GM12878 (cell line): ENCODE measurements around the gene TH. TPM values are rescaled to one million over a fixed set of nuclear protein-coding genes. Genes with fewer than 3 reads are reported as not detected.

ENCODE experiments used
- ATAC-seq: fragments of 200-7000 bp; cut with Tn5 transposase; 3 replicates; pipeline ENCODE4 v1.9.1; 2020; ENCODE audit warnings: mild to moderate bottlenecking, moderate library complexity
- BruUV-seq: library from RNA; stranded (reverse); fragments of 400-500 nt; replicated peaks from 2 replicates; lab custom pipeline; 2021; lab: Mats Ljungman, UMichigan
- CTCF ChIA-PET: fragments of 300-600 bp; sonication (Branson Sonifier 250); formaldehyde crosslinking; extraction: SDS; loops from one replicate; lab custom pipeline; 2021; ENCODE audit warnings: inconsistent platforms; lab: Yijun Ruan, JAX
- POLR2A ChIA-PET: fragments of 350-600 bp; formaldehyde crosslinking; extraction: SDS; loops from one replicate; lab custom pipeline; 2021; ENCODE audit warnings: inconsistent platforms; lab: Charles Lee
- RAD21 ChIA-PET: fragments of 300-600 bp; sonication (Branson Sonifier 250); formaldehyde crosslinking; loops from one replicate; lab custom pipeline; 2023; ENCODE audit warnings: antibody characterized with exemption; ENCODE audit not compliant: unreplicated experiment; lab: Charles Lee
- SMC1A ChIA-PET: fragments of 300-600 bp; sonication (Branson Sonifier 250); formaldehyde crosslinking; loops from one replicate; lab custom pipeline; 2023; ENCODE audit not compliant: unreplicated experiment, uncharacterized antibody; lab: Charles Lee
- DNase-seq: peaks from one replicate; pipeline ENCODE4 v3.0.0-alpha.2; 2011; ENCODE audit warnings: low read depth, low spot score
- FAIRE-seq: peaks from 3 replicates; lab custom pipeline; 2011; peaks lifted over from hg19 to GRCh38; lab: Jason Lieb, UNC
- H2AFZ ChIP-seq: 2 replicates; pipeline ENCODE4 v1.6.0; 2011; ENCODE audit warnings: low read depth, low read length, control low read depth; ENCODE audit not compliant: control insufficient read depth
- H3K27ac ChIP-seq: 2 replicates; pipeline ENCODE4 v1.5.1; 2011; ENCODE audit warnings: control low read depth; ENCODE audit not compliant: control insufficient read depth, insufficient read depth
- H3K27me3 ChIP-seq, 2 experiments: replicated peaks in 1 of 2; 2 replicates each; pipeline versions ENCODE4 v1.6.0 to v1.6.1; 2011; ENCODE audit warnings: low read length in 1 of 2; ENCODE audit not compliant: control insufficient read depth in 2 of 2, insufficient read depth in 2 of 2
- H3K36me3 ChIP-seq, 2 experiments: 2 replicates each; pipeline ENCODE4 v1.5.1; 2011; ENCODE audit warnings: low read length in 1 of 2; ENCODE audit not compliant: control insufficient read depth in 2 of 2, insufficient read depth in 2 of 2
- H3K4me1 ChIP-seq: 2 replicates; pipeline ENCODE4 v1.6.1; 2011; ENCODE audit warnings: mild to moderate bottlenecking, low read length, moderate library complexity, mixed read lengths; ENCODE audit not compliant: control insufficient read depth, insufficient read depth
- H3K4me2 ChIP-seq: 2 replicates; pipeline ENCODE4 v1.6.0; 2011; ENCODE audit warnings: control low read depth; ENCODE audit not compliant: control insufficient read depth, insufficient read depth
- H3K4me3 ChIP-seq: fragments of 200-600 bp; sonication (generic); 2 replicates; pipeline ENCODE4 v1.5.1; 2016
- H3K79me2 ChIP-seq: 2 replicates; pipeline ENCODE4 v1.6.0; 2011; ENCODE audit warnings: low read length; ENCODE audit not compliant: control insufficient read depth, insufficient read depth
- H3K9ac ChIP-seq: 2 replicates; pipeline ENCODE4 v1.8.0; 2011; ENCODE audit warnings: low read length, control low read depth, mixed read lengths; ENCODE audit not compliant: control insufficient read depth, insufficient read depth
- H3K9me3 ChIP-seq: replicated peaks from 3 replicates; pipeline ENCODE4 v1.5.1; 2011; ENCODE audit warnings: mild to moderate bottlenecking, low read length; ENCODE audit not compliant: control insufficient read depth, insufficient read depth
- H4K20me1 ChIP-seq: 2 replicates; pipeline ENCODE4 v1.6.0; 2011; ENCODE audit not compliant: control insufficient read depth, insufficient read depth
- ATF7 ChIP-seq: fragments of 450-650 bp; IDR thresholded peaks from 2 replicates; pipeline ENCODE4 v1.6.1; 2016; ENCODE audit warnings: low read depth, mild to moderate bottlenecking
- ESRRA ChIP-seq: IDR thresholded peaks from 2 replicates; pipeline ENCODE4 v1.6.1; 2012; ENCODE audit warnings: mild to moderate bottlenecking, low read length, improper control_type of control experiment
- STAT3 ChIP-seq: IDR thresholded peaks from 2 replicates; pipeline ENCODE4 v1.6.1; 2011; ENCODE audit warnings: low read depth, low read length, improper control_type of control experiment
- WGBS: methylation state at CpG from one replicate; pipeline ENCODE4 v1.1.6; 2016; ENCODE audit warnings: low lambda C conversion rate; ENCODE audit not compliant: insufficient replicate concordance, insufficient coverage; ENCODE audit errors: missing lambda C conversion rate; 5-methylcytosine and 5-hydroxymethylcytosine counted together
- in situ Hi-C: fragments of 300-500 bp; cut with MboI; formaldehyde crosslinking; loops from 9 replicates; pipeline ENCODE4 v1.14.3; 2018; ENCODE audit warnings: mixed read lengths
- intact Hi-C: fragments of 100-400 bp; cut with micrococcal nuclease; formaldehyde crosslinking; loops from one replicate; pipeline ENCODE4 v1.14.2; 2022; ENCODE audit not compliant: unreplicated experiment
- polyA plus RNA-seq, 11 experiments: library from polyadenylated mRNA; depleted of rRNA in 4 of 11; unstranded in 6 of 11; stranded (reverse) in 5 of 11; fragments of >200 nt; fragmentation: Nextera tagmentation in 4 of 11; fragmentation: Illumina TruSeq in 1 of 11; extraction: Ambion mirVana in 4 of 11; extraction: Trizol in 1 of 11; gene quantifications; 1 replicate in 1 of 11; 2 replicates in 10 of 11; pipeline versions ENCODE4 v1.2.1 to v1.2.3, GENCODE V29; 2011 to 2016; ENCODE audit warnings: inconsistent platforms in 2 of 11, missing spikeins in 2 of 11, low read depth in 1 of 11
- total RNA-seq, 4 experiments: library from RNA; depleted of rRNA in 3 of 4; stranded (reverse); fragments of >200 nt in 3 of 4; fragmentation: Illumina TruSeq in 1 of 4; extraction: Trizol in 1 of 4; gene quantifications; 2 replicates each; pipeline versions ENCODE4 v1.2.1 to v1.2.3, GENCODE V29; 2013 to 2021
- TF ChIP-seq, protein P1 (sequence below), 3 experiments: IDR thresholded peaks in 2 of 3; conservative IDR thresholded peaks in 1 of 3; 2 replicates each; pipeline ENCODE4 v1.5.1; 2011; ENCODE audit warnings: low read depth in 3 of 3, low read length in 3 of 3, mild to moderate bottlenecking in 3 of 3, control low read depth in 2 of 3, moderate library complexity in 2 of 3, inconsistent platforms in 1 of 3, mixed read lengths in 1 of 3; ENCODE audit not compliant: control insufficient read depth in 2 of 3, insufficient read depth in 1 of 3; ENCODE audit errors: extremely low read depth in 1 of 3
- TF ChIP-seq, protein P2 (sequence below): IDR thresholded peaks from 2 replicates; pipeline ENCODE4 v1.6.1; 2011; ENCODE audit warnings: borderline replicate concordance, low read depth, mild to moderate bottlenecking, moderate library complexity, low read length; ENCODE audit not compliant: insufficient read depth, poor library complexity, severe bottlenecking
- TF ChIP-seq, protein P3 (sequence below): fragments of 450-650 bp; formaldehyde crosslinking; IDR thresholded peaks from 2 replicates; pipeline ENCODE4 v1.4.0; 2022; ENCODE audit warnings: mild to moderate bottlenecking, moderate library complexity
- TF ChIP-seq, protein P4 (sequence below): fragments of 150-350 bp; IDR thresholded peaks from 2 replicates; pipeline ENCODE4 v1.6.1; 2016; ENCODE audit warnings: low read depth, low read length

TH gene
- total and polyA plus RNA-seq, 10 of the 15 experiments (the other 5 are each of a cell fraction or from before 2014, with no cell fraction given) = not detected

DNA sequence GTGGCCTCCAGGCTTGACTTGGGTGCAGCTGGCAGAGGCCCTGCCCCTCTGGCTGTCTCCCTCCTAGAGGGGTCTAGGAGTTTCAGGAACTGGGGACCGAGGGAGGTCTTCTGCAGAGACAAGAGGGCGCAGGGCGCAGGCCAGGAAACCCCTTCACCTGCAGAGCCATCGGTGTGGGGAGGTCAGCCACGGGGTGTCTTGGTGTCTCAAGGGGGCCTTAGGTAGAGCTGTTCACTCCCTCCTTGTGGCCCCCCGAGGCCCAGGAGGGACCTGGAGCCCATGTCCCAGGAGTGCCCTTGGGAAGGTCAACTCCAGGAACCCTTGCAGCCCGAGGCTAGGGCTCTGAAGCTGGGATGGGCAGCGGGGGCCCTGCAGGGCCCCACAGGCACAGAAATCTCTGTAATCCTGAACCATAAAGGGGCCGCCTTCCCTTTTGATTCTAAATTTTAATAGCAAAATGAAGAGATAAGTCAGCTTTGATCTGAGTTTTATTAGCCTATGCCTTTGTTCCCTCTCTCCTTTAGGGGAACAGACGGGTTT, 31.4 kb upstream of the TH start:
- no peaks in the 10 kb centered on the region; a peak in 1 of 4 replicates for H3K27me3 ChIP-seq
- intact Hi-C loops = no loop called here
- no TSS peak for BruUV-seq
- H3K4me3 ChIP-seq = no peak overlapping the region
- no peaks in the 10 kb centered on the region for H3K36me3 ChIP-seq
- H4K20me1 ChIP-seq = no peaks in the 10 kb centered on the region
- no peak overlapping the region for H2AFZ ChIP-seq
- no peak overlapping the region for H3K27ac ChIP-seq
- ChIA-PET POLR2A (no interaction called here), RAD21 (no interaction called here), SMC1A (no interaction called here), CTCF (no interaction called here)
- no peak overlapping the region for H3K4me2 ChIP-seq
- in situ Hi-C loops = loop anchor here (5.0 kb wide), 1 partner anchor 214 kb away; no protein-coding TSS in a partner anchor
- FAIRE-seq = no peak
- H3K79me2 ChIP-seq = no peaks in the 10 kb centered on the region
- no peak for ATAC-seq
- no peak for DNase-seq
- no peak overlapping the region for H3K9ac ChIP-seq
- H3K9me3 ChIP-seq = no peaks in the 10 kb centered on the region
- TF ChIP-seq, protein P1, sequence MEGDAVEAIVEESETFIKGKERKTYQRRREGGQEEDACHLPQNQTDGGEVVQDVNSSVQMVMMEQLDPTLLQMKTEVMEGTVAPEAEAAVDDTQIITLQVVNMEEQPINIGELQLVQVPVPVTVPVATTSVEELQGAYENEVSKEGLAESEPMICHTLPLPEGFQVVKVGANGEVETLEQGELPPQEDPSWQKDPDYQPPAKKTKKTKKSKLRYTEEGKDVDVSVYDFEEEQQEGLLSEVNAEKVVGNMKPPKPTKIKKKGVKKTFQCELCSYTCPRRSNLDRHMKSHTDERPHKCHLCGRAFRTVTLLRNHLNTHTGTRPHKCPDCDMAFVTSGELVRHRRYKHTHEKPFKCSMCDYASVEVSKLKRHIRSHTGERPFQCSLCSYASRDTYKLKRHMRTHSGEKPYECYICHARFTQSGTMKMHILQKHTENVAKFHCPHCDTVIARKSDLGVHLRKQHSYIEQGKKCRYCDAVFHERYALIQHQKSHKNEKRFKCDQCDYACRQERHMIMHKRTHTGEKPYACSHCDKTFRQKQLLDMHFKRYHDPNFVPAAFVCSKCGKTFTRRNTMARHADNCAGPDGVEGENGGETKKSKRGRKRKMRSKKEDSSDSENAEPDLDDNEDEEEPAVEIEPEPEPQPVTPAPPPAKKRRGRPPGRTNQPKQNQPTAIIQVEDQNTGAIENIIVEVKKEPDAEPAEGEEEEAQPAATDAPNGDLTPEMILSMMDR (IDR thresholded peaks at IDR 0.05 in 2 of 3, conservative IDR thresholded peaks at IDR 0.05 in 1 of 3; ENCODE audit: control insufficient read depth in 2 of 3, extremely low read depth in 1 of 3, insufficient read depth in 1 of 3, low read depth in 3 of 3, low read length in 3 of 3) = no peak
- no peak for TF ChIP-seq ATF7
- TF ChIP-seq, protein P2, sequence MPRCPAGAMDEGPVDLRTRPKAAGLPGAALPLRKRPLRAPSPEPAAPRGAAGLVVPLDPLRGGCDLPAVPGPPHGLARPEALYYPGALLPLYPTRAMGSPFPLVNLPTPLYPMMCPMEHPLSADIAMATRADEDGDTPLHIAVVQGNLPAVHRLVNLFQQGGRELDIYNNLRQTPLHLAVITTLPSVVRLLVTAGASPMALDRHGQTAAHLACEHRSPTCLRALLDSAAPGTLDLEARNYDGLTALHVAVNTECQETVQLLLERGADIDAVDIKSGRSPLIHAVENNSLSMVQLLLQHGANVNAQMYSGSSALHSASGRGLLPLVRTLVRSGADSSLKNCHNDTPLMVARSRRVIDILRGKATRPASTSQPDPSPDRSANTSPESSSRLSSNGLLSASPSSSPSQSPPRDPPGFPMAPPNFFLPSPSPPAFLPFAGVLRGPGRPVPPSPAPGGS = no peak
- TF ChIP-seq, protein P3, sequence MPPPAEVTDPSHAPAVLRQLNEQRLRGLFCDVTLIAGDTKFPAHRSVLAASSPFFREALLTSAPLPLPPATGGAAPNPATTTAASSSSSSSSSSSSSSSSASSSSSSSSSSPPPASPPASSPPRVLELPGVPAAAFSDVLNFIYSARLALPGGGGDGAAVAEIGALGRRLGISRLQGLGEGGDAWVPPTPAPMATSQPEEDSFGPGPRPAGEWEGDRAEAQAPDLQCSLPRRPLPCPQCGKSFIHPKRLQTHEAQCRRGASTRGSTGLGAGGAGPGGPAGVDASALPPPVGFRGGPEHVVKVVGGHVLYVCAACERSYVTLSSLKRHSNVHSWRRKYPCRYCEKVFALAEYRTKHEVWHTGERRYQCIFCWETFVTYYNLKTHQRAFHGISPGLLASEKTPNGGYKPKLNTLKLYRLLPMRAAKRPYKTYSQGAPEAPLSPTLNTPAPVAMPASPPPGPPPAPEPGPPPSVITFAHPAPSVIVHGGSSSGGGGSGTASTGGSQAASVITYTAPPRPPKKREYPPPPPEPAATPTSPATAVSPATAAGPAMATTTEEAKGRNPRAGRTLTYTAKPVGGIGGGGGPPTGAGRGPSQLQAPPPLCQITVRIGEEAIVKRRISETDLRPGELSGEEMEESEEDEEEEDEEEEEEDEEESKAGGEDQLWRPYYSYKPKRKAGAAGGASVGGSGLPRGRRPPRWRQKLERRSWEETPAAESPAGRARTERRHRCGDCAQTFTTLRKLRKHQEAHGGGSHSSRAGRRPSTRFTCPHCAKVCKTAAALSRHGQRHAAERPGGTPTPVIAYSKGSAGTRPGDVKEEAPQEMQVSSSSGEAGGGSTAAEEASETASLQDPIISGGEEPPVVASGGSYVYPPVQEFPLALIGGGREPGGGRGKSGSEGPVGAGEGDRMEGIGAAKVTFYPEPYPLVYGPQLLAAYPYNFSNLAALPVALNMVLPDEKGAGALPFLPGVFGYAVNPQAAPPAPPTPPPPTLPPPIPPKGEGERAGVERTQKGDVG (CRISPR knock-in tag) = no peak
- no peak for TF ChIP-seq ESRRA
- TF ChIP-seq, protein P4, sequence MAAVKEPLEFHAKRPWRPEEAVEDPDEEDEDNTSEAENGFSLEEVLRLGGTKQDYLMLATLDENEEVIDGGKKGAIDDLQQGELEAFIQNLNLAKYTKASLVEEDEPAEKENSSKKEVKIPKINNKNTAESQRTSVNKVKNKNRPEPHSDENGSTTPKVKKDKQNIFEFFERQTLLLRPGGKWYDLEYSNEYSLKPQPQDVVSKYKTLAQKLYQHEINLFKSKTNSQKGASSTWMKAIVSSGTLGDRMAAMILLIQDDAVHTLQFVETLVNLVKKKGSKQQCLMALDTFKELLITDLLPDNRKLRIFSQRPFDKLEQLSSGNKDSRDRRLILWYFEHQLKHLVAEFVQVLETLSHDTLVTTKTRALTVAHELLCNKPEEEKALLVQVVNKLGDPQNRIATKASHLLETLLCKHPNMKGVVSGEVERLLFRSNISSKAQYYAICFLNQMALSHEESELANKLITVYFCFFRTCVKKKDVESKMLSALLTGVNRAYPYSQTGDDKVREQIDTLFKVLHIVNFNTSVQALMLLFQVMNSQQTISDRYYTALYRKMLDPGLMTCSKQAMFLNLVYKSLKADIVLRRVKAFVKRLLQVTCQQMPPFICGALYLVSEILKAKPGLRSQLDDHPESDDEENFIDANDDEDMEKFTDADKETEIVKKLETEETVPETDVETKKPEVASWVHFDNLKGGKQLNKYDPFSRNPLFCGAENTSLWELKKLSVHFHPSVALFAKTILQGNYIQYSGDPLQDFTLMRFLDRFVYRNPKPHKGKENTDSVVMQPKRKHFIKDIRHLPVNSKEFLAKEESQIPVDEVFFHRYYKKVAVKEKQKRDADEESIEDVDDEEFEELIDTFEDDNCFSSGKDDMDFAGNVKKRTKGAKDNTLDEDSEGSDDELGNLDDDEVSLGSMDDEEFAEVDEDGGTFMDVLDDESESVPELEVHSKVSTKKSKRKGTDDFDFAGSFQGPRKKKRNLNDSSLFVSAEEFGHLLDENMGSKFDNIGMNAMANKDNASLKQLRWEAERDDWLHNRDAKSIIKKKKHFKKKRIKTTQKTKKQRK = no peak
- TF ChIP-seq STAT3 = no peak
- no peaks in the 10 kb centered on the region for H3K4me1 ChIP-seq
- WGBS = 22% methylated on average over 10 of the region's 10 CpGs
